SK-N-SH treated with all-trans-retinoic acid at 6 μM for 48 hours (cell line): ENCODE measurements around the gene RPL39L.

Source experiments
- BACH2 ChIP-seq: fragments of 250-450 bp; sonication (Bioruptor Pico); IDR thresholded peaks from 2 replicates; pipeline ENCODE4 v1.9.0; 2021; ENCODE audit warnings: mild to moderate bottlenecking, borderline replicate concordance
- RARB ChIP-seq: fragments of 250-450 bp; sonication (Bioruptor Pico); IDR thresholded peaks from 2 replicates; pipeline ENCODE4 v1.8.0; 2021; ENCODE audit warnings: mild to moderate bottlenecking, moderate library complexity
- ZFP30 ChIP-seq: fragments of 450-650 bp; formaldehyde crosslinking; IDR thresholded peaks from 2 replicates; pipeline ENCODE4 v1.5.0; 2022; ENCODE audit warnings: mild to moderate bottlenecking, moderate library complexity
- ZNF565 ChIP-seq: fragments of 450-650 bp; formaldehyde crosslinking; conservative IDR thresholded peaks from 2 replicates; pipeline ENCODE4 v1.5.0; 2020; ENCODE audit warnings: low read depth, mild to moderate bottlenecking, moderate library complexity

- TF ChIP-seq RARB (CRISPR knock-in tag), result no peak
- TF ChIP-seq ZFP30 (CRISPR knock-in tag), result no peak
- TF ChIP-seq ZNF565 (CRISPR knock-in tag), result no peak
- no peak for TF ChIP-seq BACH2 (CRISPR knock-in tag)
Measured at GRCh38 chr3:187145149-187145895, 6.0 kb upstream of the RPL39L start.
